GM23248 (cell line): ENCODE results near the gene POLR3F. TPM values are rescaled to one million over a fixed set of nuclear protein-coding genes. Genes with fewer than 3 reads are reported as not detected.

ENCODE experiments used
- DNase-seq: peaks from one replicate; pipeline ENCODE4 v3.0.0-alpha.2; 2015
- H2AFZ ChIP-seq: fragments of 200-600 bp; sonication (generic); 2 replicates; pipeline ENCODE4 v1.6.1; 2016; ENCODE audit warnings: antibody characterized with exemption
- H3F3A ChIP-seq: fragments of 200-600 bp; sonication (generic); 2 replicates; pipeline ENCODE4 v1.6.1; 2016; ENCODE audit warnings: mild to moderate bottlenecking, antibody characterized with exemption, mixed run types; ENCODE audit not compliant: insufficient read depth
- H3K27ac ChIP-seq: fragments of 200-600 bp; sonication (generic); 2 replicates; pipeline ENCODE4 v1.5.1; 2016; ENCODE audit warnings: mild to moderate bottlenecking
- H3K27me3 ChIP-seq: fragments of 200-600 bp; sonication (generic); replicated peaks from 2 replicates; pipeline ENCODE4 v1.6.1; 2016; ENCODE audit warnings: mild to moderate bottlenecking; ENCODE audit not compliant: insufficient read depth
- H3K36me3 ChIP-seq: fragments of 200-600 bp; sonication (generic); 2 replicates; pipeline ENCODE4 v1.6.1; 2016; ENCODE audit warnings: low read depth, mild to moderate bottlenecking
- H3K4me1 ChIP-seq: fragments of 200-600 bp; sonication (generic); 2 replicates; pipeline ENCODE4 v1.6.1; 2016; ENCODE audit warnings: mild to moderate bottlenecking; ENCODE audit not compliant: insufficient read depth
- H3K4me2 ChIP-seq: fragments of 200-600 bp; sonication (generic); one replicate; pipeline ENCODE4 v1.6.1; 2016; ENCODE audit warnings: mild to moderate bottlenecking; ENCODE audit not compliant: unreplicated experiment
- H3K4me3 ChIP-seq: fragments of 200-600 bp; sonication (generic); 2 replicates; pipeline ENCODE4 v1.5.1; 2016; ENCODE audit warnings: mild to moderate bottlenecking
- H3K79me2 ChIP-seq: fragments of 200-600 bp; sonication (generic); 2 replicates; pipeline ENCODE4 v1.6.1; 2016; ENCODE audit warnings: mild to moderate bottlenecking; ENCODE audit not compliant: insufficient read depth
- H3K9ac ChIP-seq: fragments of 200-600 bp; sonication (generic); 2 replicates; pipeline ENCODE4 v1.6.1; 2016; ENCODE audit warnings: mild to moderate bottlenecking
- H3K9me2 ChIP-seq: fragments of 200-600 bp; sonication (generic); 2 replicates; pipeline ENCODE4 v1.6.1; 2016; ENCODE audit warnings: mixed run types, mild to moderate bottlenecking, moderate library complexity; ENCODE audit not compliant: insufficient read depth
- H3K9me3 ChIP-seq: fragments of 200-600 bp; sonication (generic); one replicate; pipeline ENCODE4 v1.6.1; 2017; ENCODE audit warnings: low read depth
- H4K20me1 ChIP-seq: fragments of 200-600 bp; sonication (generic); 2 replicates; pipeline ENCODE4 v1.6.0; 2016; ENCODE audit not compliant: insufficient read depth
- EZH2 ChIP-seq: fragments of 200-600 bp; sonication (generic); IDR thresholded peaks from 2 replicates; pipeline ENCODE4 v1.6.1; 2018; ENCODE audit warnings: antibody characterized with exemption, mild to moderate bottlenecking; ENCODE audit not compliant: insufficient read depth, poor library complexity, severe bottlenecking
- EZH2phosphoT487 ChIP-seq: fragments of 200-600 bp; sonication (generic); IDR thresholded peaks from 2 replicates; pipeline ENCODE4 v1.6.1; 2018; ENCODE audit warnings: antibody characterized with exemption, moderate library complexity, mild to moderate bottlenecking, low read depth; ENCODE audit not compliant: insufficient read depth
- WGBS, 2 experiments: methylation state at CpG; one replicate each; pipeline ENCODE4 v1.1.6; 2015 to 2017; ENCODE audit warnings: low lambda C conversion rate in 2 of 2, low coverage in 1 of 2; ENCODE audit errors: missing lambda C conversion rate in 2 of 2; 5-methylcytosine and 5-hydroxymethylcytosine counted together
- in situ Hi-C: fragments of 300-500 bp; cut with MboI; formaldehyde crosslinking; loops from 2 replicates; pipeline ENCODE4 v1.15.0; 2020
- polyA plus RNA-seq: library from polyadenylated mRNA; unstranded; fragments of >200 nt; fragmentation: Nextera tagmentation; extraction: Ambion mirVana; gene quantifications from 2 replicates; pipeline ENCODE4 v1.2.1, GENCODE V29; 2016
- total RNA-seq: library from RNA; depleted of rRNA; stranded (reverse); fragments of >200 nt; shearing (Covaris generic); gene quantifications from 2 replicates; pipeline ENCODE4 v1.2.3, GENCODE V29; 2014

Gene POLR3F
- total and polyA plus RNA-seq, 2 experiments from 2014 or later, result 11.2 to 12.4 TPM

GRCh38 chr20:18527339-18527738, 60.1 kb downstream of the POLR3F start:
- peaks cover 45% of the 10 kb centered on the region for H3K36me3 ChIP-seq

GRCh38 chr20:18527836-18528235, 60.6 kb downstream of the POLR3F start:
- Histone ChIP-seq H3K9me2 (no peaks in the 10 kb centered on the region), H3K4me2 (peak overlapping the region; percentile 38), H3K27me3 (no peaks in the 10 kb centered on the region), H3K27ac (peak overlapping the region; percentile 79), H3K9ac (peak overlapping the region; percentile 46; the same call in 1 of the 2 replicates), H3F3A (peaks cover 27% of the 10 kb centered on the region), H3K79me2 (peaks cover 16% of the 10 kb centered on the region; the same call in 1 of the 2 replicates), H4K20me1 (no peaks in the 10 kb centered on the region), H3K9me3 (no peaks in the 10 kb centered on the region), H3K4me1 (peaks cover 44% of the 10 kb centered on the region), H2AFZ (no peak overlapping the region), H3K4me3 (no peak overlapping the region), H3K36me3 (peaks cover 50% of the 10 kb centered on the region)
- in situ Hi-C loops, result no loop called here
- WGBS, 2 experiments, result 66 to 73% methylated on average over 2 of the region's 2 CpGs
- peak; percentile 89 for DNase-seq
- TF ChIP-seq EZH2 (no peak), EZH2phosphoT487 (no peak)

More at GRCh38 chr20:18527339-18527738, 60.1 kb downstream of the POLR3F start:
- no peak for TF ChIP-seq EZH2phosphoT487
- no peak for TF ChIP-seq EZH2
- peak; percentile 28 for DNase-seq
- Histone ChIP-seq H3K9me3 (no peaks in the 10 kb centered on the region), H3K9ac (peak overlapping the region; percentile 46; the same call in 1 of the 2 replicates), H2AFZ (no peak overlapping the region), H3K4me3 (no peak overlapping the region), H3K27me3 (no peaks in the 10 kb centered on the region), H3K79me2 (peaks cover 16% of the 10 kb centered on the region; the same call in 1 of the 2 replicates), H3K4me2 (peak overlapping the region; percentile 38), H3K9me2 (no peaks in the 10 kb centered on the region), H3F3A (peaks cover 27% of the 10 kb centered on the region), H3K4me1 (peaks cover 44% of the 10 kb centered on the region), H3K27ac (peak overlapping the region; percentile 79), H4K20me1 (no peaks in the 10 kb centered on the region)
- 79 to 81% methylated on average over 2 of the region's 2 CpGs for WGBS, 2 experiments
- in situ Hi-C loops, result no loop called here

- Histone ChIP-seq H3K9me2 (no peaks in the 10 kb centered on the region), H3K4me2 (no peak overlapping the region), H4K20me1 (no peaks in the 10 kb centered on the region), H3K4me3 (no peak overlapping the region), H3K9ac (no peak overlapping the region), H3K27ac (no peak overlapping the region), H2AFZ (no peak overlapping the region), H3K36me3 (peaks cover 51% of the 10 kb centered on the region), H3K4me1 (peaks cover 36% of the 10 kb centered on the region), H3K79me2 (peaks cover 13% of the 10 kb centered on the region; the same call in 1 of the 2 replicates), H3K9me3 (no peaks in the 10 kb centered on the region), H3K27me3 (no peaks in the 10 kb centered on the region), H3F3A (peaks cover 22% of the 10 kb centered on the region)
- no peak for TF ChIP-seq EZH2
- TF ChIP-seq EZH2phosphoT487, result no peak
- in situ Hi-C loops, result no loop called here
- DNase-seq, result no peak
Observed at GRCh38 chr20:18529041-18529440, 61.9 kb downstream of the POLR3F start.

- Histone ChIP-seq H3K27me3 (no peaks in the 10 kb centered on the region), H3K4me2 (no peak overlapping the region), H3K36me3 (peaks cover 45% of the 10 kb centered on the region), H3K9ac (no peak overlapping the region), H3F3A (peaks cover 10% of the 10 kb centered on the region), H3K27ac (no peak overlapping the region), H3K79me2 (peaks cover 13% of the 10 kb centered on the region; the same call in 1 of the 2 replicates), H4K20me1 (no peaks in the 10 kb centered on the region), H3K4me1 (peaks cover 10% of the 10 kb centered on the region), H3K9me3 (no peaks in the 10 kb centered on the region), H3K9me2 (no peaks in the 10 kb centered on the region), H2AFZ (no peak overlapping the region), H3K4me3 (no peak overlapping the region)
- TF ChIP-seq EZH2 (no peak), EZH2phosphoT487 (no peak)
- in situ Hi-C loops, result no loop called here
- DNase-seq, result no peak
- 94% methylated on average over 6 of the region's 6 CpGs for WGBS, 2 experiments
Observed at GRCh38 chr20:18532626-18533025, 65.4 kb downstream of the POLR3F start.

GRCh38 chr20:18533491-18533890, 66.3 kb downstream of the POLR3F start:
- WGBS, 2 experiments, result 32 to 56% methylated on average over 1 of the region's 1 CpG
- Histone ChIP-seq H3K27ac (no peak overlapping the region), H3K9me2 (no peaks in the 10 kb centered on the region), H3K36me3 (peaks cover 42% of the 10 kb centered on the region), H3K79me2 (peaks cover 13% of the 10 kb centered on the region; the same call in 1 of the 2 replicates), H3K9ac (no peak overlapping the region), H3K4me1 (peaks cover 1% of the 10 kb centered on the region), H3K27me3 (no peaks in the 10 kb centered on the region), H3K4me2 (no peak overlapping the region), H3F3A (peaks cover 2% of the 10 kb centered on the region; the same call in 1 of the 2 replicates), H2AFZ (no peak overlapping the region), H4K20me1 (no peaks in the 10 kb centered on the region), H3K4me3 (no peak overlapping the region), H3K9me3 (no peaks in the 10 kb centered on the region)
- no peak for DNase-seq
- no peak for TF ChIP-seq EZH2
- TF ChIP-seq EZH2phosphoT487, result no peak
- in situ Hi-C loops, result no loop called here
